ENCODE data around the gene FBXL20. TPM values are rescaled to one million over a fixed set of nuclear protein-coding genes. Genes with fewer than 3 reads are reported as not detected.

FBXL20 gene
- total and polyA plus RNA-seq, 9 of the 15 experiments (the other 6 are each of a cell fraction or from before 2014, with no cell fraction given) = 1.8 to 15.1 (median 5.6) TPM

DNA sequence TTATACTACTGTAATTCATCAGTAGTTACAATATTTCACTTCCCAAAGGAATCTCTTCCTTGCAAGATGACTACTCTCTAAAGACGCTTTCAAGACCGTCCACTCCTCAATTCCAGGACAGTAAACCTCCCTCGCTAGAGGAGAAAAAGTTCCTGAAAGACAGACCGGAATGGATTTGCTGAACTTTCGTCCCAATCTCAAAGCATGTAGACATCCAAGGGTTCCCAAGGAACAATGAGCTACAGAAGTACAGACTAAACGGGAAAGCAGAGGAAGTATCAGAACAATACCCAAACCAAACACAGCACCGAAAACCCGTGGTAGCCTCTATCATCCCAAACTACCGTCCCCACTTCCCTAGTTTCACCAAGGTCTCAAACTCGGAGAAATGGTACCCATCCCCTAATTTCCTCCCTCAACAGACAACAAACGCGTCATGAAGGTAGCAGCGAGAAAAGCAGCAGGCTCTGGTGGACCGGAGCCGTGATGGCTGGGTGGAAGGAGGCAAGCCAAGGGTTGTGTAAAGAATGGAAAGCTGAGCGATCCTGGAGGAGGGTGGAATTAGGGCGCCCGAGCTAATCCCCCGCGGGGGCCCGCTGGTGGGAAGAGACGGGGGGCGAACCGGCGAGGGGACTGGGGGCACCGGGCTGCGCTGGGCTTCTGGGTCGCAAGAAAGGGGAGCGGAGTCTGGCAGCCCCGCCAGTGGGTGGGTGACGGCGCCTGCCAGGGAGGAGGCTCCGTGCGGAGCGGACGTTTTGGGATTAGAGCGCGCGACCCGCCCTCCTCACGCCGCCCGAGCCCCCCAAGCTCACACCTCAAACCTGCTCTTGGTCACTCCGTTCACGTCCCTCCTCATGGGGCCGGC is 647 bp downstream of the FBXL20 start (continued):
- TF ChIP-seq MECOM (CRISPR knock-in tag; IDR thresholded peaks at IDR 0.05) = no peak
- TF ChIP-seq JUN (IDR thresholded peaks at IDR 0.05; ENCODE audit: borderline replicate concordance, low read depth, low read length) = no peak
- no peak for TF ChIP-seq JUN (CRISPR knock-in tag; IDR thresholded peaks at IDR 0.05; ENCODE audit: borderline replicate concordance)
- TF ChIP-seq SRSF3 (IDR thresholded peaks at IDR 0.05; ENCODE audit: insufficient read depth, low read length) = 0 out of 2 replicates have a peak, but pooled peaks have one; percentile 42
- no peak for TF ChIP-seq PTRF (tag; IDR thresholded peaks at IDR 0.05)
- TF ChIP-seq ZC3H4 (CRISPR knock-in tag; IDR thresholded peaks at IDR 0.05; ENCODE audit: borderline replicate concordance) = 0 out of 2 replicates have a peak, but pooled peaks have one; percentile 38
- TF ChIP-seq CHD1 (IDR thresholded peaks at IDR 0.05; ENCODE audit: low read length) = peak; percentile 84
- no peak for TF ChIP-seq CREBBP (IDR thresholded peaks at IDR 0.05; ENCODE audit: low read depth, low read length)
- no peak for TF ChIP-seq SPI1 (IDR thresholded peaks at IDR 0.05; ENCODE audit: borderline replicate concordance, low read depth, low read length)
- no peak for TF ChIP-seq TFAM (CRISPR knock-in tag; conservative IDR thresholded peaks at IDR 0.05)
- TF ChIP-seq HOMEZ (CRISPR knock-in tag; IDR thresholded peaks at IDR 0.05) = no peak
- no peak for TF ChIP-seq ZNF511 (CRISPR knock-in tag; IDR thresholded peaks at IDR 0.05)
- no peak for TF ChIP-seq DPF2 (IDR thresholded peaks at IDR 0.05)
